Spleen (tissue), 11 donors: ENCODE results near the gene PLCH1. TPM values are rescaled to one million over a fixed set of nuclear protein-coding genes. Genes with fewer than 3 reads are reported as not detected.
A peak's percentile ranks its signal among the peaks of the same experiment; 100 is the strongest.

Source experiments
- DNase-seq: peaks from one replicate; pipeline ENCODE4 v3.0.0-alpha.2; 2020
- H3K27ac ChIP-seq, 8 donors: fragments of 200-600 bp; sonication (generic) in 7 of 8; 1 replicate in 4 of 8; 2 replicates in 4 of 8; pipeline versions ENCODE4 v1.5.0 to v1.8.0; 2016 to 2021; ENCODE audit warnings: inconsistent platforms in 4 of 8, mild to moderate bottlenecking in 4 of 8, moderate library complexity in 1 of 8
- H3K27me3 ChIP-seq, 7 donors: fragments of 200-600 bp; sonication (generic) in 6 of 7; replicated peaks in 1 of 7; 1 replicate in 4 of 7; 2 replicates in 3 of 7; pipeline versions ENCODE4 v1.5.0 to v1.8.0; 2016 to 2021; ENCODE audit warnings: inconsistent platforms in 3 of 7, mild to moderate bottlenecking in 1 of 7
- H3K36me3 ChIP-seq, 6 donors: fragments of 200-600 bp; sonication (generic) in 5 of 6; 1 replicate in 4 of 6; 2 replicates in 2 of 6; pipeline versions ENCODE4 v1.5.0 to v1.8.0; 2016 to 2021; ENCODE audit warnings: inconsistent platforms in 2 of 6
- H3K4me1 ChIP-seq, 6 donors: fragments of 200-600 bp; sonication (generic) in 5 of 6; 1 replicate in 3 of 6; 2 replicates in 3 of 6; pipeline versions ENCODE4 v1.5.0 to v1.8.0; 2016 to 2021; ENCODE audit warnings: inconsistent platforms in 3 of 6
- H3K4me3 ChIP-seq, 8 donors: fragments of 200-600 bp; sonication (generic) in 7 of 8; 1 replicate in 4 of 8; 2 replicates in 4 of 8; pipeline versions ENCODE4 v1.5.0 to v1.8.0; 2016 to 2021; ENCODE audit warnings: inconsistent platforms in 4 of 8, mild to moderate bottlenecking in 4 of 8, moderate library complexity in 2 of 8
- H3K9me3 ChIP-seq, 8 donors: fragments of 200-600 bp; sonication (generic) in 7 of 8; 1 replicate in 4 of 8; 2 replicates in 4 of 8; pipeline versions ENCODE4 v1.5.0 to v1.8.0; 2016 to 2021; ENCODE audit warnings: inconsistent platforms in 4 of 8
- POLR2A ChIP-seq, 3 donors: fragments of 450-650 bp; IDR thresholded peaks; one replicate each; pipeline ENCODE4 v1.5.1; 2017; ENCODE audit warnings: antibody characterized with exemption in 3 of 3, mild to moderate bottlenecking in 1 of 3
- POLR2AphosphoS5 ChIP-seq, 3 donors: sonication (generic); formaldehyde crosslinking; IDR thresholded peaks; one replicate each; pipeline ENCODE4 v1.5.1; 2017; ENCODE audit warnings: antibody characterized with exemption in 3 of 3
- WGBS, 5 donors: extraction: QIAGEN DNeasy Blood & Tissue Kit in 3 of 5; methylation state at CpG; one replicate each; pipeline versions ENCODE4 v1.1.5 to v1.1.7; 2013 to 2018; 5-methylcytosine and 5-hydroxymethylcytosine counted together
- intact Hi-C: fragments of 100-400 bp; cut with DNase I; formaldehyde crosslinking; loops from one replicate; pipeline ENCODE4 v1.15.0; 2023; ENCODE audit warnings: low total_unique reads
- polyA plus RNA-seq, 3 donors: library from polyadenylated mRNA; stranded (reverse); fragments of 200-250 nt; gene quantifications; one replicate each; pipeline ENCODE4 v1.2.1, GENCODE V29; 2013
- total RNA-seq, 7 donors: library from RNA; depleted of rRNA in 3 of 7; stranded (reverse); fragments of >200 nt in 3 of 7; fragmentation: NEBNext Ultra II Directional in 4 of 7; extraction: Animal tissue kit (Norgen Biotek cat#: 25700) in 4 of 7; gene quantifications; one replicate each; pipeline versions ENCODE4 v1.1.0 to v1.2.1, GENCODE V29; 2016 to 2021
- TF ChIP-seq, protein P1 (sequence below), 11 experiments: fragments of 200-600 bp in 7 of 11; fragments of 450-650 bp in 4 of 11; sonication (generic) in 4 of 11; IDR thresholded peaks in 8 of 11; conservative IDR thresholded peaks in 3 of 11; 1 replicate in 7 of 11; 2 replicates in 4 of 11; pipeline versions ENCODE4 v1.4.0 to v1.8.0; 2016 to 2021; ENCODE audit warnings: antibody characterized with exemption in 11 of 11, inconsistent platforms in 4 of 11, mild to moderate bottlenecking in 1 of 11
- donor health status: healthy with polysubstance abuse.
- donor health status: DM: no; HTN: no; CAD: no; lungs with moderate emphysema.
- donor health status: DM: no; HTN: no; CAD: no.
- donor health status: Bipolar disorder and iron deficiency.
- donor health status: healthy.
- donor health status: DM: no; HTN: no; CAD: no.
- donor health status: DM: yes; HTN: yes; CAD: no.

PLCH1 gene
- total and polyA plus RNA-seq, 10 donors, result 0.02 to 0.37 (median 0.13) TPM; not detected in 1

DNA sequence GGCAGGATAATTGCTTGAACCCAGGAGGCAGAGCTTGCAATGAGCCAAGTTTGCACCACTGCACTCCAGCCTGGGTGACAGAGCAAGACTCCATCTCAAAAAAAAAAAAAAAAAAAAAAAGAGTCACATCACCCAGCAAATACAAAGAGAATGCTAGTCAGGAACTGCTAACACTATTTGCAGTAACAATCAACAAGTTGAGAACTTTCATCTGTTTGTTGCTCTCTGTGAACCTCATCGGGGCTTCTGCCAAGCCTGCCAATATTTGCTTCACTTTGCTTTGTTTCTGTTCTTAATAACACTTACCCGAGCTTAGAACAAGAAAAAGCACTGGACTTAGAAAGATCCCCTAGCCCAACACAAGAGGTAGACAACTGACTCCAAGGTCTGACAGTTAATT, 76.9 kb downstream of the PLCH1 start:
- Histone ChIP-seq H3K27me3 (no peaks in the 10 kb centered on the region), H3K4me3 (no peak overlapping the region), H3K36me3 (no peaks in the 10 kb centered on the region), H3K27ac (no peak overlapping the region), H3K4me1 (no peaks in the 10 kb centered on the region), H3K9me3 (no peaks in the 10 kb centered on the region)
- intact Hi-C loops, result no loop called here
- no peak for DNase-seq
- TF ChIP-seq, protein P1, sequence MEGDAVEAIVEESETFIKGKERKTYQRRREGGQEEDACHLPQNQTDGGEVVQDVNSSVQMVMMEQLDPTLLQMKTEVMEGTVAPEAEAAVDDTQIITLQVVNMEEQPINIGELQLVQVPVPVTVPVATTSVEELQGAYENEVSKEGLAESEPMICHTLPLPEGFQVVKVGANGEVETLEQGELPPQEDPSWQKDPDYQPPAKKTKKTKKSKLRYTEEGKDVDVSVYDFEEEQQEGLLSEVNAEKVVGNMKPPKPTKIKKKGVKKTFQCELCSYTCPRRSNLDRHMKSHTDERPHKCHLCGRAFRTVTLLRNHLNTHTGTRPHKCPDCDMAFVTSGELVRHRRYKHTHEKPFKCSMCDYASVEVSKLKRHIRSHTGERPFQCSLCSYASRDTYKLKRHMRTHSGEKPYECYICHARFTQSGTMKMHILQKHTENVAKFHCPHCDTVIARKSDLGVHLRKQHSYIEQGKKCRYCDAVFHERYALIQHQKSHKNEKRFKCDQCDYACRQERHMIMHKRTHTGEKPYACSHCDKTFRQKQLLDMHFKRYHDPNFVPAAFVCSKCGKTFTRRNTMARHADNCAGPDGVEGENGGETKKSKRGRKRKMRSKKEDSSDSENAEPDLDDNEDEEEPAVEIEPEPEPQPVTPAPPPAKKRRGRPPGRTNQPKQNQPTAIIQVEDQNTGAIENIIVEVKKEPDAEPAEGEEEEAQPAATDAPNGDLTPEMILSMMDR (IDR thresholded peaks at IDR 0.05 in 8 of 11, conservative IDR thresholded peaks at IDR 0.05 in 3 of 11), result no peak
- TF ChIP-seq POLR2A (IDR thresholded peaks at IDR 0.05), result no peak
- 78 to 84% (median 80%) methylated on average over 2 of the region's 2 CpGs for WGBS, 5 donors

GRCh38 chr3:155664925-155665695, 79.8 kb downstream of the PLCH1 start:
- Histone ChIP-seq H3K4me1 (no peaks in the 10 kb centered on the region), H3K27ac (peak overlapping the region in 1 of 8 donors; percentile 9), H3K4me3 (no peak overlapping the region), H3K27me3 (no peaks in the 10 kb centered on the region), H3K36me3 (no peaks in the 10 kb centered on the region), H3K9me3 (no peaks in the 10 kb centered on the region)
- 57 to 78% (median 66%) methylated on average over 4 of the region's 4 CpGs for WGBS, 5 donors
- intact Hi-C loops, result no loop called here
- TF ChIP-seq POLR2AphosphoS5 (IDR thresholded peaks at IDR 0.05), result no peak
- TF ChIP-seq, protein P1 (IDR thresholded peaks at IDR 0.05 in 8 of 11, conservative IDR thresholded peaks at IDR 0.05 in 3 of 11), result no peak
- TF ChIP-seq POLR2A (IDR thresholded peaks at IDR 0.05), result no peak
- DNase-seq, result no peak

GRCh38 chr3:155663467-155664212, 81.2 kb downstream of the PLCH1 start:
- Histone ChIP-seq H3K4me1 (no peaks in the 10 kb centered on the region), H3K9me3 (no peaks in the 10 kb centered on the region), H3K36me3 (no peaks in the 10 kb centered on the region), H3K4me3 (no peak overlapping the region), H3K27ac (no peak overlapping the region), H3K27me3 (no peaks in the 10 kb centered on the region)
- TF ChIP-seq POLR2A (IDR thresholded peaks at IDR 0.05), result no peak
- TF ChIP-seq, protein P1 (IDR thresholded peaks at IDR 0.05 in 8 of 11, conservative IDR thresholded peaks at IDR 0.05 in 3 of 11), result no peak
- TF ChIP-seq POLR2AphosphoS5 (IDR thresholded peaks at IDR 0.05), result no peak
- WGBS, 5 donors, result 85 to 93% (median 92%) methylated on average over 3 of the region's 3 CpGs
- intact Hi-C loops, result no loop called here
- DNase-seq, result no peak

GRCh38 chr3:155661760-155662159, 83.1 kb downstream of the PLCH1 start:
- Histone ChIP-seq H3K4me3 (no peak overlapping the region), H3K27me3 (no peaks in the 10 kb centered on the region), H3K27ac (no peak overlapping the region), H3K36me3 (no peaks in the 10 kb centered on the region), H3K4me1 (no peaks in the 10 kb centered on the region), H3K9me3 (no peaks in the 10 kb centered on the region)
- no peak for DNase-seq
- TF ChIP-seq POLR2A (IDR thresholded peaks at IDR 0.05) (no peak), POLR2AphosphoS5 (IDR thresholded peaks at IDR 0.05) (no peak)
- TF ChIP-seq, protein P1 (IDR thresholded peaks at IDR 0.05 in 8 of 11, conservative IDR thresholded peaks at IDR 0.05 in 3 of 11), result no peak
- intact Hi-C loops, result no loop called here
